HepG2 (cell line): ENCODE data around the gene BRD2. TPM values are rescaled to one million over a fixed set of nuclear protein-coding genes. Genes with fewer than 3 reads are reported as not detected.

Experiments used
- AHDC1 ChIP-seq: sonication (generic); formaldehyde crosslinking; IDR thresholded peaks from 2 replicates; pipeline ENCODE4 v1.5.1; 2020; ENCODE audit warnings: mild to moderate bottlenecking, missing genetic modification reagents, borderline replicate concordance
- ATF1 ChIP-seq: IDR thresholded peaks from 2 replicates; pipeline ENCODE4 v1.6.1; 2016; ENCODE audit warnings: mild to moderate bottlenecking, control low read depth
- CCDC6 ChIP-seq: sonication (generic); formaldehyde crosslinking; IDR thresholded peaks from 2 replicates; pipeline ENCODE4 v1.8.1; 2022; ENCODE audit warnings: mild to moderate bottlenecking, missing genetic modification reagents, moderate library complexity
- MBD4 ChIP-seq: IDR thresholded peaks from 2 replicates; pipeline ENCODE4 v1.6.1; 2012; ENCODE audit warnings: low read length, inconsistent platforms, borderline replicate concordance
- MXI1 ChIP-seq: IDR thresholded peaks from 3 replicates; pipeline ENCODE4 v1.6.1; 2012; ENCODE audit warnings: low read depth, low read length, inconsistent platforms, borderline replicate concordance
- NCOA5 ChIP-seq: sonication (generic); formaldehyde crosslinking; IDR thresholded peaks from 2 replicates; pipeline ENCODE4 v1.4.0; 2020; ENCODE audit warnings: missing genetic modification reagents
- NCOR1 ChIP-seq: fragments of 200-600 bp; sonication (generic); IDR thresholded peaks from 2 replicates; pipeline ENCODE4 v1.7.0; 2017; ENCODE audit warnings: antibody characterized with exemption, low read length, borderline replicate concordance
- NFE2L1 ChIP-seq: sonication (generic); formaldehyde crosslinking; IDR thresholded peaks from 2 replicates; pipeline ENCODE4 v1.4.0; 2020; ENCODE audit warnings: missing genetic modification reagents, mild to moderate bottlenecking, borderline replicate concordance
- RFX1 ChIP-seq: fragments of 450-650 bp; IDR thresholded peaks from 2 replicates; pipeline ENCODE4 v1.6.1; 2017
- RFX3 ChIP-seq: IDR thresholded peaks from 2 replicates; pipeline ENCODE4 v1.6.1; 2016; ENCODE audit warnings: missing biosample characterization, missing genetic modification reagents
- SALL1 ChIP-seq: sonication (generic); formaldehyde crosslinking; IDR thresholded peaks from 2 replicates; pipeline ENCODE4 v1.8.0; 2022; ENCODE audit warnings: mild to moderate bottlenecking, missing genetic modification reagents
- YEATS2 ChIP-seq: sonication (generic); formaldehyde crosslinking; IDR thresholded peaks from 2 replicates; pipeline ENCODE4 v1.4.0; 2020; ENCODE audit warnings: missing genetic modification reagents, borderline replicate concordance
- ZBTB25 ChIP-seq: IDR thresholded peaks from 2 replicates; pipeline ENCODE4 v1.6.1; 2018; ENCODE audit warnings: missing genetic modification reagents
- ZNF317 ChIP-seq: sonication (generic); formaldehyde crosslinking; IDR thresholded peaks from 2 replicates; pipeline ENCODE4 v1.5.0; 2020; ENCODE audit warnings: mild to moderate bottlenecking, missing genetic modification reagents
- ZNF329 ChIP-seq: sonication (generic); formaldehyde crosslinking; IDR thresholded peaks from 2 replicates; pipeline ENCODE4 v1.9.0; 2021; ENCODE audit warnings: low read depth, mild to moderate bottlenecking, missing genetic modification reagents
- ZNF432 ChIP-seq: sonication (generic); formaldehyde crosslinking; IDR thresholded peaks from 2 replicates; pipeline ENCODE4 v1.5.0; 2020; ENCODE audit warnings: missing genetic modification reagents, mild to moderate bottlenecking, borderline replicate concordance
- ZNF790 ChIP-seq: sonication (generic); formaldehyde crosslinking; IDR thresholded peaks from 2 replicates; pipeline ENCODE4 v1.8.0; 2022; ENCODE audit warnings: missing genetic modification reagents, mild to moderate bottlenecking, borderline replicate concordance
- ZZZ3 ChIP-seq: sonication (generic); formaldehyde crosslinking; IDR thresholded peaks from 2 replicates; pipeline ENCODE4 v1.4.0; 2020; ENCODE audit warnings: missing genetic modification reagents, mild to moderate bottlenecking, borderline replicate concordance
- polyA plus RNA-seq, 8 experiments: library from polyadenylated mRNA; depleted of rRNA in 3 of 8; stranded (reverse) in 7 of 8; unstranded in 1 of 8; fragments of >200 nt; fragmentation: Illumina TruSeq in 4 of 8; extraction: Trizol in 4 of 8; gene quantifications; 2 replicates each; pipeline versions ENCODE4 v1.2.1 to v1.2.3, GENCODE V29; 2011 to 2016; ENCODE audit warnings: low read depth in 4 of 8, missing spikeins in 1 of 8, mixed read lengths in 1 of 8; ENCODE audit not compliant: insufficient read depth in 1 of 8
- total RNA-seq, 5 experiments: library from RNA; depleted of rRNA; stranded (reverse); fragments of >200 nt; fragmentation: Illumina TruSeq; extraction: Trizol; gene quantifications; 2 replicates each; pipeline ENCODE4 v1.2.3, GENCODE V29; 2016; ENCODE audit warnings: low read depth in 1 of 5

Gene BRD2
- total and polyA plus RNA-seq, 2 of the 13 experiments (the other 11 are each of a cell fraction or from before 2014, with no cell fraction given): 143 to 202 TPM

- peak; percentile 24; the same call in 1 of the 2 replicates for TF ChIP-seq AHDC1 (CRISPR knock-in tag)
- TF ChIP-seq NFE2L1 (CRISPR knock-in tag): no peak; the same call in 1 of the 2 replicates
- no peak for TF ChIP-seq RFX1
- TF ChIP-seq MBD4: no peak
- TF ChIP-seq ZNF432 (CRISPR knock-in tag): 0 out of 2 replicates have a peak, but pooled peaks have one; percentile 61
- no peak for TF ChIP-seq NCOA5 (CRISPR knock-in tag)
- 0 out of 2 replicates have a peak, but pooled peaks have one; percentile 9 for TF ChIP-seq SALL1 (CRISPR knock-in tag)
- TF ChIP-seq ATF1 (CRISPR knock-in tag): no peak
- TF ChIP-seq YEATS2 (CRISPR knock-in tag): peak; percentile 57; the same call in 1 of the 2 replicates
- TF ChIP-seq NCOR1: no peak; the same call in 1 of the 2 replicates
- peak; percentile 15; the same call in 2 of the 3 replicates for TF ChIP-seq MXI1
- TF ChIP-seq ZNF317 (CRISPR knock-in tag): no peak
- no peak for TF ChIP-seq RFX3 (CRISPR knock-in tag)
- TF ChIP-seq CCDC6: no peak
- TF ChIP-seq ZBTB25 (CRISPR knock-in tag): no peak
- TF ChIP-seq ZNF329: peak; percentile 48; the same call in 1 of the 2 replicates
- TF ChIP-seq ZNF790 (CRISPR knock-in tag): peak; percentile 68; the same call in 1 of the 2 replicates
- TF ChIP-seq ZZZ3 (CRISPR knock-in tag): peak; percentile 18
Observed at GRCh38 chr6:32972353-32973143, 4.2 kb downstream of the BRD2 start (continued).
